ENCODE data around the gene SLC16A10.

DNA sequence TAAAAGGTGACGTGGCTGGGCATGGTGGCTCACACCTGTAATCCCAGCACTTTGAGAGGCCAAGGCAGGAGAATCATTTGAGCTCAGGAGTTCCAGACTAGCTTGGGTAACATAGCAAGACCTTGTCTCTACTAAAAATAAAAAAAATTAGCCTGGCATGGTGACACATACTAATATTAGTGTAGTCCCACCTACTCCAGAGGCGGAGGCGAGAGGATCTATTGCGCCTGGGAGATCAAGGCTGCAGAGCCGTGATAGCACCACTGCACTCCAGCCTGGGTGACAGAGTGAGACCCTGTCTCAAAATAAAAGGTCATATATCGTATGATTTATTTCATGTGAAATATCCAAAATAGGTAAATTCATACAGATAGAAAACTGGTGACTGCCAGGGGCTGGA is 132.5 kb downstream of the SLC16A10 start:
- TF ChIP-seq, protein P1, sequence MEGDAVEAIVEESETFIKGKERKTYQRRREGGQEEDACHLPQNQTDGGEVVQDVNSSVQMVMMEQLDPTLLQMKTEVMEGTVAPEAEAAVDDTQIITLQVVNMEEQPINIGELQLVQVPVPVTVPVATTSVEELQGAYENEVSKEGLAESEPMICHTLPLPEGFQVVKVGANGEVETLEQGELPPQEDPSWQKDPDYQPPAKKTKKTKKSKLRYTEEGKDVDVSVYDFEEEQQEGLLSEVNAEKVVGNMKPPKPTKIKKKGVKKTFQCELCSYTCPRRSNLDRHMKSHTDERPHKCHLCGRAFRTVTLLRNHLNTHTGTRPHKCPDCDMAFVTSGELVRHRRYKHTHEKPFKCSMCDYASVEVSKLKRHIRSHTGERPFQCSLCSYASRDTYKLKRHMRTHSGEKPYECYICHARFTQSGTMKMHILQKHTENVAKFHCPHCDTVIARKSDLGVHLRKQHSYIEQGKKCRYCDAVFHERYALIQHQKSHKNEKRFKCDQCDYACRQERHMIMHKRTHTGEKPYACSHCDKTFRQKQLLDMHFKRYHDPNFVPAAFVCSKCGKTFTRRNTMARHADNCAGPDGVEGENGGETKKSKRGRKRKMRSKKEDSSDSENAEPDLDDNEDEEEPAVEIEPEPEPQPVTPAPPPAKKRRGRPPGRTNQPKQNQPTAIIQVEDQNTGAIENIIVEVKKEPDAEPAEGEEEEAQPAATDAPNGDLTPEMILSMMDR (IDR thresholded peaks at IDR 0.05), result no peak
- no peak for TF ChIP-seq EZH2 (IDR thresholded peaks at IDR 0.05)
- no peak for TF ChIP-seq EZH2phosphoT487 (IDR thresholded peaks at IDR 0.05)
